Testis (tissue), 3 donors: ENCODE results near the gene CYP21A2. TPM values are rescaled to one million over a fixed set of nuclear protein-coding genes. Genes with fewer than 3 reads are reported as not detected.
"Not testable (repeated sequence)": the region's sequence is repeated elsewhere in the genome, so short reads cannot be mapped to it uniquely, and the experiment has no call there.

Source experiments
- DNase-seq: peaks from one replicate; pipeline ENCODE4 v3.0.0-alpha.2; 2019
- H3K27ac ChIP-seq, 2 donors: fragments of 200-600 bp; sonication (generic); one replicate each; pipeline ENCODE4 v1.5.1; 2019
- H3K27me3 ChIP-seq: fragments of 200-600 bp; sonication (generic); one replicate; pipeline ENCODE4 v1.5.1; 2019
- H3K36me3 ChIP-seq: fragments of 200-600 bp; sonication (generic); one replicate; pipeline ENCODE4 v1.5.1; 2017; ENCODE audit warnings: low read depth; ENCODE audit errors: missing control alignments
- H3K4me1 ChIP-seq: fragments of 200-600 bp; sonication (generic); one replicate; pipeline ENCODE4 v1.5.1; 2019
- H3K4me3 ChIP-seq, 2 donors: fragments of 200-600 bp; sonication (generic); one replicate each; pipeline ENCODE4 v1.5.1; 2017 to 2019
- H3K9me3 ChIP-seq: fragments of 200-600 bp; sonication (generic); one replicate; pipeline ENCODE4 v1.5.1; 2017
- WGBS, 2 donors: methylation state at CpG; one replicate each; pipeline ENCODE4 v1.1.5; 2018; 5-methylcytosine and 5-hydroxymethylcytosine counted together
- intact Hi-C: fragments of 100-400 bp; cut with DNase I; formaldehyde crosslinking; loops from one replicate; pipeline ENCODE4 v1.15.1; 2023; ENCODE audit warnings: low total_unique reads
- polyA plus RNA-seq: library from polyadenylated mRNA; stranded (reverse); fragments of 350-450 nt; fragmentation: Illumina TruSeq; extraction: RNeasy Lipid Tissue Mini Kit (QIAGEN cat#74804); gene quantifications from one replicate; pipeline ENCODE4 v1.2.3, GENCODE V29; 2014; ENCODE audit warnings: low read depth, low replicate concordance; ENCODE audit not compliant: insufficient read depth
- total RNA-seq, 2 donors: library from RNA; depleted of rRNA; stranded (reverse); fragments of >200 nt; gene quantifications; one replicate each; pipeline ENCODE4 v1.2.3, GENCODE V29; 2016

The CYP21A2 gene
- total and polyA plus RNA-seq, 3 donors from 2014 or later, result 0.81 to 1.7 (median 0.96) TPM

DNA sequence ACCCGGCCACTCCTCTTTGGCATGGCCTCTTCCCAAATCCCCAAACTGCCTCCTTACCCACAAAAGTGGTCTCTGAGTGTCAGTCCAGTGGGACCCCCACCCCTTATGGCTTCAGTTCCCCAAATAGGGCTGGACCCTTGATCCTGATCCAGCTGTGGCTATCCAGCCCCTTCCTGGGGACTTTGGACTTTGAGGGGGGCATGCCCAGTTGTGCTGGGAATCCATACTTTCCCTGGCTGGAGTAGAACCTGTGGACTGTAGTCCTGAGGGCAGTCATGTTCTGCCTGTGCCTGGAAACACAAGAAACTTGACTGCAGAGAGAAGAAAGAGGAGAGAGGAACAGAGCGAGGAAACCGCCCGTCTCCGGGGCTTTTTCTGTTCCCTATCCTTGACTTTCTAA, 1.1 kb upstream of the CYP21A2 start:
- H3K27ac ChIP-seq, H3K4me3 ChIP-seq, DNase-seq, H3K9me3 ChIP-seq, intact Hi-C loops, H3K4me1 ChIP-seq, H3K27me3 ChIP-seq, H3K36me3 ChIP-seq: not testable (repeated sequence)
- WGBS, 2 donors, result 48 to 87% methylated on average over 4 to 5 of the region's 5 CpGs

DNA sequence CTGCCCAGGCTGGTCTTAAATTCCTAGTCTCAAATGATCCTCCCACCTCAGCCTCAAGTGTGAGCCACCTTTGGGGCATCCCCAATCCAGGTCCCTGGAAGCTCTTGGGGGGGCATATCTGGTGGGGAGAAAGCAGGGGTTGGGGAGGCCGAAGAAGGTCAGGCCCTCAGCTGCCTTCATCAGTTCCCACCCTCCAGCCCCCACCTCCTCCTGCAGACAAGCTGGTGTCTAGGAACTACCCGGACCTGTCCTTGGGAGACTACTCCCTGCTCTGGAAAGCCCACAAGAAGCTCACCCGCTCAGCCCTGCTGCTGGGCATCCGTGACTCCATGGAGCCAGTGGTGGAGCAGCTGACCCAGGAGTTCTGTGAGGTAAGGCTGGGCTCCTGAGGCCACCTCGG, 663 bp downstream of the CYP21A2 start:
- H3K27me3 ChIP-seq, intact Hi-C loops, H3K27ac ChIP-seq, H3K4me3 ChIP-seq, H3K4me1 ChIP-seq, DNase-seq, H3K36me3 ChIP-seq, H3K9me3 ChIP-seq: not testable (repeated sequence)
- WGBS, 2 donors, result 76 to 80% methylated on average over 1 to 2 of the region's 5 CpGs

DNA sequence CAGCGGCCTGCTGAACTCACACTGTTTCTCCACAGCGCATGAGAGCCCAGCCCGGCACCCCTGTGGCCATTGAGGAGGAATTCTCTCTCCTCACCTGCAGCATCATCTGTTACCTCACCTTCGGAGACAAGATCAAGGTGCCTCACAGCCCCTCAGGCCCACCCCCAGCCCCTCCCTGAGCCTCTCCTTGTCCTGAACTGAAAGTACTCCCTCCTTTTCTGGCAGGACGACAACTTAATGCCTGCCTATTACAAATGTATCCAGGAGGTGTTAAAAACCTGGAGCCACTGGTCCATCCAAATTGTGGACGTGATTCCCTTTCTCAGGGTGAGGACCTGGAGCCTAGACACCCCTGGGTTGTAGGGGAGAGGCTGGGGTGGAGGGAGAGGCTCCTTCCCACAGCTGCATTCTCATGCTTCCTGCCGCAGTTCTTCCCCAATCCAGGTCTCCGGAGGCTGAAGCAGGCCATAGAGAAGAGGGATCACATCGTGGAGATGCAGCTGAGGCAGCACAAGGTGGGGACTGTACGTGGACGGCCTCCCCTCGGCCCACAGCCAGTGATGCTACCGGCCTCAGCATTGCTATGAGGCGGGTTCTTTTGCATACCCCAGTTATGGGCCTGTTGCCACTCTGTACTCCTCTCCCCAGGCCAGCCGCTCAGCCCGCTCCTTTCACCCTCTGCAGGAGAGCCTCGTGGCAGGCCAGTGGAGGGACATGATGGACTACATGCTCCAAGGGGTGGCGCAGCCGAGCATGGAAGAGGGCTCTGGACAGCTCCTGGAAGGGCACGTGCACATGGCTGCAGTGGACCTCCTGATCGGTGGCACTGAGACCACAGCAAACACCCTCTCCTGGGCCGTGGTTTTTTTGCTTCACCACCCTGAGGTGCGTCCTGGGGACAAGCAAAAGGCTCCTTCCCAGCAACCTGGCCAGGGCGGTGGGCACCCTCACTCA, 1.4 kb downstream of the CYP21A2 start:
- DNase-seq, H3K27me3 ChIP-seq, intact Hi-C loops, H3K36me3 ChIP-seq, H3K4me3 ChIP-seq, H3K27ac ChIP-seq, H3K9me3 ChIP-seq, H3K4me1 ChIP-seq: not testable (repeated sequence)
- WGBS, 2 donors, result 85 to 92% methylated on average over 15 to 23 of the region's 24 CpGs

DNA sequence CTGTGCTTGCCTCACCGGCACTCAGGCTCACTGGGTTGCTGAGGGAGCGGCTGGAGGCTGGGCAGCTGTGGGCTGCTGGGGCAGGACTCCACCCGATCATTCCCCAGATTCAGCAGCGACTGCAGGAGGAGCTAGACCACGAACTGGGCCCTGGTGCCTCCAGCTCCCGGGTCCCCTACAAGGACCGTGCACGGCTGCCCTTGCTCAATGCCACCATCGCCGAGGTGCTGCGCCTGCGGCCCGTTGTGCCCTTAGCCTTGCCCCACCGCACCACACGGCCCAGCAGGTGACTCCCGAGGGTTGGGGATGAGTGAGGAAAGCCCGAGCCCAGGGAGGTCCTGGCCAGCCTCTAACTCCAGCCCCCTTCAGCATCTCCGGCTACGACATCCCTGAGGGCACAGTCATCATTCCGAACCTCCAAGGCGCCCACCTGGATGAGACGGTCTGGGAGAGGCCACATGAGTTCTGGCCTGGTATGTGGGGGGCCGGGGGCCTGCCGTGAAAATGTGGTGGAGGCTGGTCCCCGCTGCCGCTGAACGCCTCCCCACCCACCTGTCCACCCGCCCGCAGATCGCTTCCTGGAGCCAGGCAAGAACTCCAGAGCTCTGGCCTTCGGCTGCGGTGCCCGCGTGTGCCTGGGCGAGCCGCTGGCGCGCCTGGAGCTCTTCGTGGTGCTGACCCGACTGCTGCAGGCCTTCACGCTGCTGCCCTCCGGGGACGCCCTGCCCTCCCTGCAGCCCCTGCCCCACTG, 2.3 kb downstream of the CYP21A2 start:
- 92% methylated on average over 12 of the region's 43 CpGs; no CpG with 5 or more reads in 1 of the 2 donors for WGBS, 2 donors
- H3K36me3 ChIP-seq, DNase-seq, H3K4me3 ChIP-seq, H3K27ac ChIP-seq, intact Hi-C loops, H3K9me3 ChIP-seq, H3K27me3 ChIP-seq, H3K4me1 ChIP-seq: not testable (repeated sequence)

DNA sequence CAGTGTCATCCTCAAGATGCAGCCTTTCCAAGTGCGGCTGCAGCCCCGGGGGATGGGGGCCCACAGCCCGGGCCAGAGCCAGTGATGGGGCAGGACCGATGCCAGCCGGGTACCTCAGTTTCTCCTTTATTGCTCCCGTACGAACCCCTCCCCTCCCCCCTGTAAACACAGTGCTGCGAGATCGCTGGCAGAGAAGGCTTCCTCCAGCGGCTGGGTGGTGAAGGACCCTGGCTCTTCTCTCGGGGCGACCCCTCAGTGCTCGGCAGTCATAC, 2.8 kb downstream of the CYP21A2 start:
- H3K27ac ChIP-seq, H3K36me3 ChIP-seq, H3K4me3 ChIP-seq, H3K27me3 ChIP-seq, DNase-seq, intact Hi-C loops, H3K4me1 ChIP-seq, H3K9me3 ChIP-seq: not testable (repeated sequence)
- WGBS, 2 donors, result no CpG with 5 or more reads among the region's 13 CpGs

DNA sequence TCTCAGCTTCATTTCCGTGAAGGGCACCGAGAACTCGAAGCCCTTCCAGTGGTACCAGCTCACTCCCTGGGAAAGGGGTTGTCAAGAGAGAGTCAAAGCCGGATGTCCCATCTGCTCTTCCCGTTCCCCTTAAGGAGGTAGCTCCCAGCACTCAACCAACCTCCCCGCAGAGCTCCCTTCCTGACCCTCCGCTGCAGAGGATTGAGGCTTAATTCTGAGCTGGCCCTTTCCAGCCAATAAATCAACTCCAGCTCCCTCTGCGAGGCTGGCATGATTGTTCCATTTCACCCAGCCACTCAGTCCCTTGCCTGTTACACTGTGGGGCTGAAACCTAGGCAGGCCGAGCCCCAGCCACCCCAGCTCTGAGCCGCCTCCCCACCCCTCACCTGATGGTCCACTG, 3.2 kb downstream of the CYP21A2 start:
- H3K27me3 ChIP-seq, H3K9me3 ChIP-seq, DNase-seq, H3K4me3 ChIP-seq, H3K4me1 ChIP-seq, intact Hi-C loops, H3K36me3 ChIP-seq, H3K27ac ChIP-seq: not testable (repeated sequence)
- 68% methylated on average over 5 of the region's 10 CpGs; no CpG with 5 or more reads in 1 of the 2 donors for WGBS, 2 donors

DNA sequence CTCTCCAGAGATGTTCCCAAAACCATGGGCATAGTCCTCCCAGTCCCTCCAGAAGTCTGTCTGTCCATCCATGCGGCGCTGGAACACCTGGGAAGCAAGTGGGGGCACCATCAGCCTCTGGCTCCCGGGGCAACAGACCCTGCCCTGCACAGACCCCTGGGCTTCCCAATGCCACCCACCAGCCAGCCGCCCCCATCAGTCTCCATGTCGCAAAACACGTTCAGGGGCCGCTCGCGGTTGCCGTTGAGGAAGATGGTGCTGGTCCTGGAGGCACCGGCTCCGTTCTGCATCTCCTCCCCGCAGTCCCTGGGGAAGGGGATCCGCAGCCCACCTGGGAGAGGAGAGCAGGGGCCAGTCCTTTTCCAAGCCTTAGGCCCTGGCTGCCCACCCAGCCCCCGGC, 4.1 kb downstream of the CYP21A2 start:
- H3K27me3 ChIP-seq, intact Hi-C loops, H3K9me3 ChIP-seq, H3K4me1 ChIP-seq, H3K4me3 ChIP-seq, DNase-seq, H3K27ac ChIP-seq, H3K36me3 ChIP-seq: not testable (repeated sequence)
- WGBS, 2 donors, result 97% methylated on average over 11 of the region's 15 CpGs; no CpG with 5 or more reads in 1 of the 2 donors

DNA sequence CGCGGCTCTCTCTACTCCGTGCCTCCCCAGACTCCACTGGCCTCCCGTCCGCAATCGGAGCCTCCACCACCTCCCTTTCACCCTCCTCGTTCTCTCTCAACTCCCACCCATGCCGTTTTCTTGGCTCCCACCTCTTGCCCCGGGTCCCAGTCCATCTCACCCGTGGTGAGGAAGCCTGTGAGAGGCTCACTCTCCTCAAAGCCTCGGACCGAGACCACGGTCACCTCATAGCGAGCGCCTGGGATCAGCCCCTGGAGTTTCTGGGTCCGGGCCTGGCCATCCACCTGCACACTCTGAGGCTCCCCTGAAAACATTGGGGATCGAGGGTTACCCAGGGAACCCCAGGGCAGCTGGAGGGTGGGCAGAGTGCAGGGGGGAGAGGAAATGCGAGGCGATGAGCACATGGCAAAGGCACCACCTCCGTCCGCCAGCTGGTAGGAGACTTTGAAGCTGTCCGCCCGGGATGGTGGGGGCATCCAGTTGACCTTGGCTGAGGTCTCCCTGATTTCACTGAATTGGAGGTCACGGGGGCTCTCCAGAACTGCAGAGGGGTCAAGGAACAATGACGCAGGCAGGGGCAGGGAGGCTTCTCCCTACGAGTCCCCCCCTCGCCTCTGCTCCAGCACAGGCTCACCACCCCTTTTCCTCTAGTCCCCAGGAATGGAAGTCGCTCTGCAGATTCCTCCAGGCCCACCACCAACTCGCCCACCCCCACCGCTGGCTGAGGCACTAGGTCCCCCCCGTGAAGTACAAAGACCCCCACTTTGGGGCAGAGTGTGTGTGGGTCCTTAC, 5.6 kb downstream of the CYP21A2 start:
- intact Hi-C loops, DNase-seq, H3K4me3 ChIP-seq, H3K9me3 ChIP-seq, H3K36me3 ChIP-seq, H3K27me3 ChIP-seq, H3K27ac ChIP-seq: not testable (repeated sequence)
- peaks cover 20% of the 10 kb centered on the region for H3K4me1 ChIP-seq
- 90 to 93% methylated on average over 11 to 21 of the region's 31 CpGs for WGBS, 2 donors

DNA sequence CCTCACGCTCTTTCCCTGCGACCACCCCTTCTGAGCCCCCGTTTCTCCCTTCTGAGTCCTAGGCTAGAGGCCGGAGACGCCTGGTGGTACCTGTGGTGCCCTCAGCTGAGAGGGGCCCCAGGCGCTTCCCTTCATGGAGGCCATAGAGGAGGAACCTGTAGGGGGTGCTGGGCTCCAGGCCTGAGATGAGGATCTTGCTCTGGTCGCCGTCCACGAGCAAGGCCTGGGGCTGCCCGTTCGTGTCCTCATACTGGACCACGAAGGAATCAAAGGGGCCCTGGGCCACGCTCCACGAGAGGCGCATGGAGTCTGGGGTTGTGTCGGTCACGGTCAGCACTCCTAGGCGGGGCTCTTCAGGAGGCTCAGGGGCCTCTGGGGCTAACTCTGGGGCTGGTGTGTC, 6.7 kb downstream of the CYP21A2 start:
- WGBS, 2 donors, result 81 to 93% methylated on average over 5 to 8 of the region's 18 CpGs
- H3K9me3 ChIP-seq, H3K27me3 ChIP-seq, H3K4me3 ChIP-seq, H3K27ac ChIP-seq, DNase-seq, H3K36me3 ChIP-seq, intact Hi-C loops: not testable (repeated sequence)
- peaks cover 20% of the 10 kb centered on the region for H3K4me1 ChIP-seq
